ENCODE measurements around the gene SRBD1.

DNA sequence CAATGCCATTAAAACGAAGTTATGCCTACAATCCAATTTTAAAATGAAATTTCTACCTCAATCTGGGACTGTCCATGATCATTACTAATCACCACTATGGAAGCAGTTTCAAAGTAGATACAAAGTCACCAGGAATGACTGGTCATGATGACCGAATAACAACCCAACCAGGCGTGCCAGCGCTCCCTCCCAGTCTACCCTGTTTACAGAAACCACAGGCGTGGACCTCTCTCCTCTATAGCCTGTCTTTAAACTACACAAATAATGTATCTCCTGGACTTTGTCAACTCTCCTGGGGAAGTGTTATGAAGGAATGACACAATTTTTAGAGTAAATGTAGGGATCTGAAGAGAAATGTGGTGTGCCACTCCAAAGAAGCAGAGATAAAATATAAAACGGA, 150.2 kb downstream of the SRBD1 start:
- TF ChIP-seq, protein P1, sequence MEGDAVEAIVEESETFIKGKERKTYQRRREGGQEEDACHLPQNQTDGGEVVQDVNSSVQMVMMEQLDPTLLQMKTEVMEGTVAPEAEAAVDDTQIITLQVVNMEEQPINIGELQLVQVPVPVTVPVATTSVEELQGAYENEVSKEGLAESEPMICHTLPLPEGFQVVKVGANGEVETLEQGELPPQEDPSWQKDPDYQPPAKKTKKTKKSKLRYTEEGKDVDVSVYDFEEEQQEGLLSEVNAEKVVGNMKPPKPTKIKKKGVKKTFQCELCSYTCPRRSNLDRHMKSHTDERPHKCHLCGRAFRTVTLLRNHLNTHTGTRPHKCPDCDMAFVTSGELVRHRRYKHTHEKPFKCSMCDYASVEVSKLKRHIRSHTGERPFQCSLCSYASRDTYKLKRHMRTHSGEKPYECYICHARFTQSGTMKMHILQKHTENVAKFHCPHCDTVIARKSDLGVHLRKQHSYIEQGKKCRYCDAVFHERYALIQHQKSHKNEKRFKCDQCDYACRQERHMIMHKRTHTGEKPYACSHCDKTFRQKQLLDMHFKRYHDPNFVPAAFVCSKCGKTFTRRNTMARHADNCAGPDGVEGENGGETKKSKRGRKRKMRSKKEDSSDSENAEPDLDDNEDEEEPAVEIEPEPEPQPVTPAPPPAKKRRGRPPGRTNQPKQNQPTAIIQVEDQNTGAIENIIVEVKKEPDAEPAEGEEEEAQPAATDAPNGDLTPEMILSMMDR (IDR thresholded peaks at IDR 0.05; ENCODE audit: low read length), result no peak
- TF ChIP-seq EZH2 (optimal IDR thresholded peaks at IDR 0.05; ENCODE audit: low read depth, low read length) (no peak), EZH2phosphoT487 (IDR thresholded peaks at IDR 0.05; ENCODE audit: low read length) (no peak)

All from MM.1S (cell line).